ENCODE measurements around the gene RAB11FIP4.
"Not testable (repeated sequence)": the region's sequence is repeated elsewhere in the genome, so short reads cannot be mapped to it uniquely, and the experiment has no call there.

Gene RAB11FIP4, protein sequence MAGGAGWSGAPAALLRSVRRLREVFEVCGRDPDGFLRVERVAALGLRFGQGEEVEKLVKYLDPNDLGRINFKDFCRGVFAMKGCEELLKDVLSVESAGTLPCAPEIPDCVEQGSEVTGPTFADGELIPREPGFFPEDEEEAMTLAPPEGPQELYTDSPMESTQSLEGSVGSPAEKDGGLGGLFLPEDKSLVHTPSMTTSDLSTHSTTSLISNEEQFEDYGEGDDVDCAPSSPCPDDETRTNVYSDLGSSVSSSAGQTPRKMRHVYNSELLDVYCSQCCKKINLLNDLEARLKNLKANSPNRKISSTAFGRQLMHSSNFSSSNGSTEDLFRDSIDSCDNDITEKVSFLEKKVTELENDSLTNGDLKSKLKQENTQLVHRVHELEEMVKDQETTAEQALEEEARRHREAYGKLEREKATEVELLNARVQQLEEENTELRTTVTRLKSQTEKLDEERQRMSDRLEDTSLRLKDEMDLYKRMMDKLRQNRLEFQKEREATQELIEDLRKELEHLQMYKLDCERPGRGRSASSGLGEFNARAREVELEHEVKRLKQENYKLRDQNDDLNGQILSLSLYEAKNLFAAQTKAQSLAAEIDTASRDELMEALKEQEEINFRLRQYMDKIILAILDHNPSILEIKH

DNA sequence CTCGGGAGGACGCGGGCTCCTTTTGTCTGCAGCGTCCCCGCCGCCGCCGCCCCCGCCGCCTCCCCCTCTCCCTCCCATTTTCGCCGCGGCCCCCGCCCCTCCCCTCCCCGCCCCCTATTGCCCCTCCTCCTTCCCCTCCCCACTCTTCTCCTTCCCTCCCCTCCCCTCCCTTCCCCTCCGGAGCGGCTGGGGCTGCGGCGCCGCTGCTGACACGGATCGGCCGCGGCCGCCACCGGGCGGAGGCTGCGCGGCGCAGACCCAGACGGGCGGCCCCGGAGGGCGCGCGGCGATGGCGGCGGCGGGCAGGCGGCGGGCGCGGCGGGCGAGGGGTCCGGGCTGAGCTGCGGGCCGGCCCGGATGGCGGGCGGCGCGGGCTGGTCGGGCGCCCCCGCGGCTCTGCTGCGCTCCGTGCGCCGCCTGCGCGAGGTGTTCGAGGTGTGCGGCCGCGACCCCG, at the start of gene RAB11FIP4:
Gene RAB11FIP4, plus strand, starts transcription at position 180 of the 454 bp plus-strand sequence. Its CDS starts 178 bp downstream, at position 358.
- Histone ChIP-seq H3K79me2 (ENCODE audit: insufficient read depth, low read length) (no peaks in the 10 kb centered on the region), H3F3A (ENCODE audit: low read depth) (no peaks in the 10 kb centered on the region), H3K36me3 (ENCODE audit: insufficient read depth, low read length) (no peaks in the 10 kb centered on the region), H3K27me3 (ENCODE audit: insufficient read depth, low read length, poor library complexity, severe bottlenecking) (no peaks in the 10 kb centered on the region), H3K9me3 (ENCODE audit: insufficient read depth, low read depth, low read length) (no peaks in the 10 kb centered on the region), H2AFZ (ENCODE audit: low read length) (no peak within 1 kb of the TSS), H3K4me2 (ENCODE audit: low read depth, low read length, poor library complexity, severe bottlenecking) (no peak within 1 kb of the TSS), H4K20me1 (ENCODE audit: insufficient read depth, low read length, poor library complexity, severe bottlenecking) (no peaks in the 10 kb centered on the region), H3K9me2 (replicated peaks; ENCODE audit: low read depth, low read length) (no peaks in the 10 kb centered on the region), H3K4me1 (ENCODE audit: insufficient read depth, low read length, poor library complexity, severe bottlenecking) (no peaks in the 10 kb centered on the region), H3K9ac (ENCODE audit: low read depth, low read length, poor library complexity, severe bottlenecking) (no peak within 1 kb of the TSS), H3K4me3 (ENCODE audit: low read length, poor library complexity, severe bottlenecking) (no peak within 1 kb of the TSS)
- no peak for TF ChIP-seq EZH2phosphoT487 (IDR thresholded peaks at IDR 0.05; ENCODE audit: borderline replicate concordance)
- TF ChIP-seq, protein P1, sequence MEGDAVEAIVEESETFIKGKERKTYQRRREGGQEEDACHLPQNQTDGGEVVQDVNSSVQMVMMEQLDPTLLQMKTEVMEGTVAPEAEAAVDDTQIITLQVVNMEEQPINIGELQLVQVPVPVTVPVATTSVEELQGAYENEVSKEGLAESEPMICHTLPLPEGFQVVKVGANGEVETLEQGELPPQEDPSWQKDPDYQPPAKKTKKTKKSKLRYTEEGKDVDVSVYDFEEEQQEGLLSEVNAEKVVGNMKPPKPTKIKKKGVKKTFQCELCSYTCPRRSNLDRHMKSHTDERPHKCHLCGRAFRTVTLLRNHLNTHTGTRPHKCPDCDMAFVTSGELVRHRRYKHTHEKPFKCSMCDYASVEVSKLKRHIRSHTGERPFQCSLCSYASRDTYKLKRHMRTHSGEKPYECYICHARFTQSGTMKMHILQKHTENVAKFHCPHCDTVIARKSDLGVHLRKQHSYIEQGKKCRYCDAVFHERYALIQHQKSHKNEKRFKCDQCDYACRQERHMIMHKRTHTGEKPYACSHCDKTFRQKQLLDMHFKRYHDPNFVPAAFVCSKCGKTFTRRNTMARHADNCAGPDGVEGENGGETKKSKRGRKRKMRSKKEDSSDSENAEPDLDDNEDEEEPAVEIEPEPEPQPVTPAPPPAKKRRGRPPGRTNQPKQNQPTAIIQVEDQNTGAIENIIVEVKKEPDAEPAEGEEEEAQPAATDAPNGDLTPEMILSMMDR (conservative IDR thresholded peaks at IDR 0.05; ENCODE audit: low read length) = no peak

DNA sequence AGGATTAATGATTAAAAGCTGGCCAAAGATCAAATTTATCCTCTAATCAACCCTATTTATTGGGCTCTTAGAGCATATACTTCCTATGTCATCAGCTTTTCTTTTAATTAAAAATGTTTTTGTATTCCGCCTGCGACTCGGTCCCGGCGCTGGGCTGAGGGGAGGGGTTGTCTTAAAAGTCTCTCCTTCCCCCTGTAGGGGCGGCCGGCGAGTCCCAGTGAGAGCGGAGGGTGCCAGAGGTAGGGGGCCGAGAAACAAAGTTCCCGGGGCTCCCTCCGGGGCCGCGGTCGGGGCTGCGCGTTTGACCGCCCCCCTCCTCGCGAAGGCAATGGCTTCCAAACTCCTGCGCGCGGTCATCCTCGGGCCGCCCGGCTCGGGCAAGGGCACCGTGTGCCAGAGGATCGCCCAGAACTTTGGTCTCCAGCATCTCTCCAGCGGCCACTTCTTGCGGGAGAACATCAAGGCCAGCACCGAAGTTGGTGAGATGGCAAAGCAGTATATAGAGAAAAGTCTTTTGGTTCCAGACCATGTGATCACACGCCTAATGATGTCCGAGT, 46.2 kb upstream of the RAB11FIP4 start:
- H4K20me1 ChIP-seq (ENCODE audit: insufficient read depth, low read length, poor library complexity, severe bottlenecking); H3K4me1 ChIP-seq (ENCODE audit: insufficient read depth, low read length, poor library complexity, severe bottlenecking); H3K27me3 ChIP-seq (ENCODE audit: insufficient read depth, low read length, poor library complexity, severe bottlenecking); H3F3A ChIP-seq (ENCODE audit: low read depth); H3K9me2 ChIP-seq (replicated peaks; ENCODE audit: low read depth, low read length); H3K4me2 ChIP-seq (ENCODE audit: low read depth, low read length, poor library complexity, severe bottlenecking); H3K9me3 ChIP-seq (ENCODE audit: insufficient read depth, low read depth, low read length); H2AFZ ChIP-seq (ENCODE audit: low read length); H3K79me2 ChIP-seq (ENCODE audit: insufficient read depth, low read length); H3K9ac ChIP-seq (ENCODE audit: low read depth, low read length, poor library complexity, severe bottlenecking); H3K4me3 ChIP-seq (ENCODE audit: low read length, poor library complexity, severe bottlenecking): not testable (repeated sequence)
- peaks cover 22% of the 10 kb centered on the region; the same call in 1 of the 2 replicates for H3K36me3 ChIP-seq (ENCODE audit: insufficient read depth, low read length)

DNA sequence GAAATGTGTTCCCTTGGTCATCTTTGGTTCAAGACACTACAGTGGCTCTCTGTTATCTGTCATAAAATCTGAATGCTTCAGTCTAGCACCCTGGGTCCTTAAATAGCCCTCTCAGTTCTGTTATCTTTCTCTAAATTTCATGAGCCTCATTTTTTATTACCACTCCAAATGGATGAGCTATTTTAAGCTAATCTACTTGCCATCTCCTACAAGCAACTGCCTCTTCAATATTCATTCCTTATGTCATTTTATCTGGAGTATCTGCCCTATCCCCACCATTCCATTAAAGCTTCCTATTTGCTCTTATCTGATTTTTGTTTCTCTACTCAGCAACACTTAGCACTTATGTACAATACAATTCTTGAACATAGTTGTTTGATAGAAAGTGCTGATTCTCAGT, 42.0 kb upstream of the RAB11FIP4 start:
- Histone ChIP-seq H3K9me3 (ENCODE audit: insufficient read depth, low read depth, low read length) (no peaks in the 10 kb centered on the region), H2AFZ (ENCODE audit: low read length) (no peak overlapping the region), H3K9me2 (replicated peaks; ENCODE audit: low read depth, low read length) (no peaks in the 10 kb centered on the region), H3K79me2 (ENCODE audit: insufficient read depth, low read length) (no peaks in the 10 kb centered on the region), H3K27me3 (ENCODE audit: insufficient read depth, low read length, poor library complexity, severe bottlenecking) (no peaks in the 10 kb centered on the region), H3K4me1 (ENCODE audit: insufficient read depth, low read length, poor library complexity, severe bottlenecking) (peaks cover 4% of the 10 kb centered on the region), H3F3A (ENCODE audit: low read depth) (no peaks in the 10 kb centered on the region), H4K20me1 (ENCODE audit: insufficient read depth, low read length, poor library complexity, severe bottlenecking) (no peaks in the 10 kb centered on the region), H3K4me3 (ENCODE audit: low read length, poor library complexity, severe bottlenecking) (no peak overlapping the region), H3K36me3 (ENCODE audit: insufficient read depth, low read length) (peaks cover 35% of the 10 kb centered on the region; the same call in 1 of the 2 replicates), H3K9ac (ENCODE audit: low read depth, low read length, poor library complexity, severe bottlenecking) (no peak overlapping the region), H3K4me2 (ENCODE audit: low read depth, low read length, poor library complexity, severe bottlenecking) (no peak overlapping the region)
- TF ChIP-seq, protein P1 (conservative IDR thresholded peaks at IDR 0.05; ENCODE audit: low read length) = no peak
